Measurements from ENCODE around the gene MAP2K6.

The MAP2K6 gene

GRCh38 chr17:69592692-69593350, 178.3 kb downstream of the MAP2K6 start:
- DNase-seq (ENCODE audit: low read depth), result peak; percentile 63
- H3K4me3 ChIP-seq (ENCODE audit: low read length), result no peak overlapping the region
- no peak for TF ChIP-seq CTCF (conservative IDR thresholded peaks at IDR 0.05; ENCODE audit: low read depth, low read length)

- TF ChIP-seq CTCF (conservative IDR thresholded peaks at IDR 0.05; ENCODE audit: low read depth, low read length), result no peak
- H3K4me3 ChIP-seq (ENCODE audit: low read length), result no peak overlapping the region
- no peak for DNase-seq (ENCODE audit: low read depth)
These were observed 178.8 kb downstream of the MAP2K6 start for GRCh38 chr17:69593351-69593715.

GRCh38 chr17:69593716-69594115, 179.2 kb downstream of the MAP2K6 start:
- H3K4me3 ChIP-seq (ENCODE audit: low read length), result no peak overlapping the region
- TF ChIP-seq CTCF (conservative IDR thresholded peaks at IDR 0.05; ENCODE audit: low read depth, low read length), result no peak
- DNase-seq (ENCODE audit: low read depth), result no peak

GRCh38 chr17:69594641-69595040, 180.1 kb downstream of the MAP2K6 start:
- no peak for DNase-seq (ENCODE audit: low read depth)
- no peak for TF ChIP-seq CTCF (conservative IDR thresholded peaks at IDR 0.05; ENCODE audit: low read depth, low read length)
- H3K4me3 ChIP-seq (ENCODE audit: low read length), result no peak overlapping the region

- DNase-seq (ENCODE audit: low read depth), result no peak
- H3K4me3 ChIP-seq (ENCODE audit: low read length), result no peak overlapping the region
- no peak for TF ChIP-seq CTCF (conservative IDR thresholded peaks at IDR 0.05; ENCODE audit: low read depth, low read length)
These were observed 181.6 kb downstream of the MAP2K6 start for GRCh38 chr17:69596141-69596540.

- no peak overlapping the region for H3K4me3 ChIP-seq (ENCODE audit: low read length)
- DNase-seq (ENCODE audit: low read depth), result no peak
- TF ChIP-seq CTCF (conservative IDR thresholded peaks at IDR 0.05; ENCODE audit: low read depth, low read length), result no peak
These were observed 183.6 kb downstream of the MAP2K6 start for GRCh38 chr17:69597898-69598692.

GRCh38 chr17:69602972-69603371, 188.5 kb downstream of the MAP2K6 start:
- no peak for DNase-seq (ENCODE audit: low read depth)
- H3K4me3 ChIP-seq (ENCODE audit: low read length), result no peak overlapping the region
- no peak for TF ChIP-seq CTCF (conservative IDR thresholded peaks at IDR 0.05; ENCODE audit: low read depth, low read length)
